Lower leg skin (tissue), 4 donors: ENCODE measurements around the gene LHFPL3. TPM values are rescaled to one million over a fixed set of nuclear protein-coding genes. Genes with fewer than 3 reads are reported as not detected.

ENCODE experiments used
- DNase-seq, 2 donors: peaks; one replicate each; pipeline ENCODE4 v3.0.0-alpha.2; 2019; ENCODE audit warnings: low spot score in 2 of 2
- H3K4me3 ChIP-seq: fragments of 200-600 bp; sonication (generic); 2 replicates; pipeline ENCODE4 v1.5.1; 2017; ENCODE audit warnings: mild to moderate bottlenecking, low read depth; ENCODE audit not compliant: poor library complexity, severe bottlenecking
- POLR2A ChIP-seq, 2 donors: fragments of 450-650 bp; IDR thresholded peaks; one replicate each; pipeline ENCODE4 v1.6.1; 2016 to 2017; ENCODE audit warnings: antibody characterized with exemption in 2 of 2, mild to moderate bottlenecking in 1 of 2, moderate library complexity in 1 of 2
- WGBS, 2 donors: methylation state at CpG; one replicate each; pipeline ENCODE4 v1.1.5; 2018; 5-methylcytosine and 5-hydroxymethylcytosine counted together
- intact Hi-C: fragments of 100-400 bp; cut with DNase I; formaldehyde crosslinking; loops from one replicate; pipeline ENCODE4 v1.15.0; 2023; ENCODE audit warnings: low total_unique reads
- total RNA-seq, 4 donors: library from RNA; depleted of rRNA; stranded (reverse); fragments of >200 nt; gene quantifications; one replicate each; pipeline ENCODE4 v1.1.0, GENCODE V29; 2016
- TF ChIP-seq, protein P1 (sequence below), 3 donors: fragments of 450-650 bp; IDR thresholded peaks; one replicate each; pipeline ENCODE4 v1.5.1; 2016; ENCODE audit warnings: antibody characterized with exemption in 3 of 3, mild to moderate bottlenecking in 3 of 3, moderate library complexity in 2 of 3

The LHFPL3 gene
- total RNA-seq, 4 donors from 2014 or later: 0.16 to 2.4 TPM; not detected in 2

DNA sequence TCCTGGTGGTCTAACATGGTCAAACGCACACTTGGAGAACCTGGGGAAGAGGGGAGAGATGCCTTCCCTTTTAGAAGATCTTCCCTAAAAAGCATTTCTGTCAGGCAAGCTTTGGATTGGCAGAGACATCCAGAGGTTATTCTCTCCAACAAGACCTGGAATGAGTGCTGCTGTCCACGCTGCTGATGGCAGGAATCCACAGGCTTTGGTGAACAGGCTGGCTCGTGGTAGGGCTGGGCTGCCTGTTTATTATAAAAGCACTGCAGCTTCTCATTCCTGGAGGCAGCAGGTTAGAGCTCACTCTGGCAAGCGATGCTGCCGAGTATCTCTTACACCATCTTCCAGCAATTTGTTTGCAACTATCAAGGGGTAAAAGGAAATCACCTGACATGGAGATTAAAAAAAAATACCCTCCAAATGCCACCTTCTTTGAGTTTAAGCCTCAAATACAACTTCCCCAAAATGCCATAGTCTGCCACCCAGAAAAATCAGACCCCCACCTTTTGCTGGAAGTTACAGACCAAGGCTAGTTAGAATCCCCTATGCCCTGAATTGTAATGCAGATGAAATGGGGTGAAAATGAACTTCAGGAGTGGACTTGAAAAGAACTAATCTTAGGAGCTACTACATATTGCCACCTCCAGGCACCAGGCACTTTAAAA is 533.5 kb downstream of the LHFPL3 start:
- TF ChIP-seq, protein P1, sequence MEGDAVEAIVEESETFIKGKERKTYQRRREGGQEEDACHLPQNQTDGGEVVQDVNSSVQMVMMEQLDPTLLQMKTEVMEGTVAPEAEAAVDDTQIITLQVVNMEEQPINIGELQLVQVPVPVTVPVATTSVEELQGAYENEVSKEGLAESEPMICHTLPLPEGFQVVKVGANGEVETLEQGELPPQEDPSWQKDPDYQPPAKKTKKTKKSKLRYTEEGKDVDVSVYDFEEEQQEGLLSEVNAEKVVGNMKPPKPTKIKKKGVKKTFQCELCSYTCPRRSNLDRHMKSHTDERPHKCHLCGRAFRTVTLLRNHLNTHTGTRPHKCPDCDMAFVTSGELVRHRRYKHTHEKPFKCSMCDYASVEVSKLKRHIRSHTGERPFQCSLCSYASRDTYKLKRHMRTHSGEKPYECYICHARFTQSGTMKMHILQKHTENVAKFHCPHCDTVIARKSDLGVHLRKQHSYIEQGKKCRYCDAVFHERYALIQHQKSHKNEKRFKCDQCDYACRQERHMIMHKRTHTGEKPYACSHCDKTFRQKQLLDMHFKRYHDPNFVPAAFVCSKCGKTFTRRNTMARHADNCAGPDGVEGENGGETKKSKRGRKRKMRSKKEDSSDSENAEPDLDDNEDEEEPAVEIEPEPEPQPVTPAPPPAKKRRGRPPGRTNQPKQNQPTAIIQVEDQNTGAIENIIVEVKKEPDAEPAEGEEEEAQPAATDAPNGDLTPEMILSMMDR (IDR thresholded peaks at IDR 0.05): no peak
- no peak for TF ChIP-seq POLR2A (IDR thresholded peaks at IDR 0.05)
- WGBS, 2 donors: 41 to 49% methylated on average over 5 of the region's 5 CpGs
- no peak overlapping the region for H3K4me3 ChIP-seq
- DNase-seq: no peak
- intact Hi-C loops: no loop called here

DNA sequence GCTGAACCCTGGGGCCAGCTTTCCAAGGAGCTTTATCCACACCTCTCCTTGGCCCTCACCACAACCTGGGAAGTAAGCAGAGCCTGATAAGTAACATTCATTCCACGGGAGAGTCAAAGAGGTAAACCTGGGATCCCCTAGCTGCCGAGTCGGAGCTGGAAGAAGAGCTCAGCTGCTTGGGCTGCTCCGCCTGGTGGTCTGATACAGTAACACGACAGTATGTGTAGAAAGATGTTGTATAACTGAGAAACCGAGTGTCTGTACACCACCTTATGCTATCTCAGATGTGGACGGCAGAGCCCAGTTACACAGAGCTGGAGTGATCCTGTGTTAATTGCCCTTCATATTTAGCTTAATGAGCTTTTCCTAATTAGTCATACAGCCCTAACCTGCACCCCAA is 534.3 kb downstream of the LHFPL3 start:
- intact Hi-C loops: no loop called here
- no peak overlapping the region for H3K4me3 ChIP-seq
- TF ChIP-seq, protein P1 (IDR thresholded peaks at IDR 0.05): no peak
- DNase-seq: no peak
- WGBS, 2 donors: 58% methylated on average over 7 of the region's 7 CpGs

DNA sequence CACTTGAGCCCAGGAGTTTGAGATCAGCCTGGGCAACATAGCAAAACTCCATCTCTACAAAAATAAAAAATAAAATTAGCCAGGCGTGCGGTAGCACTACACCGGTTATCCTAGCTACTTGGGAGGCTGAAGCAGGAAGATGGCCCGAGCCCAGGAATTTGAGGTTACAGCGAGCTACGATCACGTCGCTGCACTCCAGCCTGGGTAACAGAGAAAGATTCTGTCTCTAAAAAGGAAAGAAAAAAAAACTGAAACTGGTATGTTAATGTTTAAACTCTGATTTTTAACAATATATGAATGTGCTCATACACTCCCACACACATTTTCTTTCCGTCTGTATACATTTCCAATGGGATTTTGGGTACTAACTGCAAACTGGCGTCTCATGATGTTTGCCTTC is 545.0 kb downstream of the LHFPL3 start:
- intact Hi-C loops: no loop called here
- WGBS, 2 donors: 66 to 75% methylated on average over 10 of the region's 10 CpGs
- DNase-seq: no peak
- TF ChIP-seq, protein P1 (IDR thresholded peaks at IDR 0.05): no peak
- TF ChIP-seq POLR2A (IDR thresholded peaks at IDR 0.05): no peak
- H3K4me3 ChIP-seq: no peak overlapping the region

DNA sequence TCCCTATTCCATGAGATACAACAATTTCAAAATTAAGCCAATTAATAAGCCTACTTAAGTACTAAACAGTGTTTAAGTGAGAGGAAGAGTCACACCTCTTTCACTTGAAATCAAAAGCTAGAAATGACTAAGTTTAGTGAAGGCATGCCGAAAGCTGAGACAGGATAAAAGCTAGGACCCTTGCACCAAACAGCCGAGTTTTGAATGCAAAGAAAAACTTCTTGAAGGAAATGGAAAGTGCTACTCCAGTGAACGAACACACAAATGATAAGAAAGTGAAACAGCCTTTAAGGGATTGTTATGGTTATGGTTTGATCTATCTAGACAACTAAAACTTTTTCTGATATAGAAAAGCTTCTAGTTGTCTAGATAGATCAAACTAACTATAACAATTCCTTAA is 550.2 kb downstream of the LHFPL3 start:
- intact Hi-C loops: no loop called here
- H3K4me3 ChIP-seq: no peak overlapping the region
- 87 to 88% methylated on average over 3 of the region's 3 CpGs for WGBS, 2 donors
- TF ChIP-seq, protein P1 (IDR thresholded peaks at IDR 0.05): no peak
- TF ChIP-seq POLR2A (IDR thresholded peaks at IDR 0.05): no peak
- DNase-seq: no peak

DNA sequence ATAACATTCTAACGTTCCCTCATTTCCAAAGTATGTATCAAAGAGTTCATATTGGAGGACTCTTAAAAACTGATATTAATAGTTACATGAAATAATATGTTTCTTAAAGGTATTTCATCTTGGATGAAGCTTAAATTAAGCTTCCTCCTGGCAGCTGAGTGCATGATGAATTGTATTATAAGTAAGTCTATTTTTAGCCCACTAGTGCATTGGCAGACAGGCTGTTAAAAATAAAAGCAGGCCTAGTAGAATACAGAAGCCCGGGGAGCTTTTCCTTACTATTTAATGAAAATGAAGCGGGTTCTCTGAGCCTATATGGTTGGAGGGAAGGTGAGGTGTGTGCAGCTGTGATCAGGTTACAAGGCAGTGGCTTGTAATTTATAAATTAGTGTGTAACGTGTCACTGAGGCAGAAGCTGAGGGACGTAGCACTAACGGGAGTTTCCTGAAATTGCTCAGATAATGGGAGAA is 554.9 kb downstream of the LHFPL3 start:
- DNase-seq: no peak
- intact Hi-C loops: loop anchor here (5.0 kb wide), 1 partner anchor 34 kb away; no protein-coding TSS in a partner anchor
- H3K4me3 ChIP-seq: no peak overlapping the region
- WGBS, 2 donors: 17 to 31% methylated on average over 6 of the region's 6 CpGs
- TF ChIP-seq, protein P1 (IDR thresholded peaks at IDR 0.05): no peak
- no peak for TF ChIP-seq POLR2A (IDR thresholded peaks at IDR 0.05)
